ENCODE results near the gene CHST1.
A peak's percentile ranks its signal among the peaks of the same experiment; 100 is the strongest.

CHST1 gene, protein sequence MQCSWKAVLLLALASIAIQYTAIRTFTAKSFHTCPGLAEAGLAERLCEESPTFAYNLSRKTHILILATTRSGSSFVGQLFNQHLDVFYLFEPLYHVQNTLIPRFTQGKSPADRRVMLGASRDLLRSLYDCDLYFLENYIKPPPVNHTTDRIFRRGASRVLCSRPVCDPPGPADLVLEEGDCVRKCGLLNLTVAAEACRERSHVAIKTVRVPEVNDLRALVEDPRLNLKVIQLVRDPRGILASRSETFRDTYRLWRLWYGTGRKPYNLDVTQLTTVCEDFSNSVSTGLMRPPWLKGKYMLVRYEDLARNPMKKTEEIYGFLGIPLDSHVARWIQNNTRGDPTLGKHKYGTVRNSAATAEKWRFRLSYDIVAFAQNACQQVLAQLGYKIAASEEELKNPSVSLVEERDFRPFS

DNA sequence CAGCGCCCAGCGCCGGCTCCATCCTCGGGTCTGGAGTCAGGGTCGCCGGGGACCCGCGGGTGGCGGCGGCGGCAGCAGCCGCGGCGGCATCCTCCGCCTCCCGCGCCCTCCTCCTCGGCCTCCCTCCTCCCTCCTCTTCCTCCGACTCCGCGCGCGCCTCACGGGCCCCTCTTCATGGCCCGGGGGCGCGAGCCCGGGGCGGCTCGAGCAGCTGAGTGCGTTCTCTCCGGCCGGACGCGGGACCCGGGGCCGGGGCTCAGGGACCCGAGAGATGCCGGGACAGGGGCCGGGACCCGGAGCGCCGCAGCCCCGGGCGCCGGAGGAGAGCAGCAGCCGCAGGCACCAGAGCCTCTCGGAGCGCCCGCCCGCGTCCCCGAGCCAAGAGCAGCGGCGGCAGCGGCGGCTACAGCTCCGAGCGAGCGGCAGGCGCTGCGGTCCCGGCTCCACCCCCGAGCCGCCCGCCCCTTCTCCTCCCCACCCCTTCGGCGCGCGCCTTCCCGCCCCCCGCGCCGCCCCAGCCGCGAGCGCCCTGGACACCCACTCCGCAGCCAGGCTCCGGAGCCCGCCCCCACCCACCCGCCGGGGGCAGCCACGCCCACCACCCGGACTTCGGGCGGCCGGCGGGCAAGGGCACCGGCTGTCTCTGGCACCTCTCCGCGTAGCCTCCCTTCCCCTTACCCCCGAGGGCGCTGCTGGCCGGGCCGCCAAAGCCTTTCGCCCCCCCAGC, at the start of gene CHST1:
Gene CHST1 (minus strand): TSS at position 417 of the 727 bp plus-strand sequence. CDS start 14,699 bp downstream, outside the sequence.
- DNase-seq = peak; percentile 20

DNA sequence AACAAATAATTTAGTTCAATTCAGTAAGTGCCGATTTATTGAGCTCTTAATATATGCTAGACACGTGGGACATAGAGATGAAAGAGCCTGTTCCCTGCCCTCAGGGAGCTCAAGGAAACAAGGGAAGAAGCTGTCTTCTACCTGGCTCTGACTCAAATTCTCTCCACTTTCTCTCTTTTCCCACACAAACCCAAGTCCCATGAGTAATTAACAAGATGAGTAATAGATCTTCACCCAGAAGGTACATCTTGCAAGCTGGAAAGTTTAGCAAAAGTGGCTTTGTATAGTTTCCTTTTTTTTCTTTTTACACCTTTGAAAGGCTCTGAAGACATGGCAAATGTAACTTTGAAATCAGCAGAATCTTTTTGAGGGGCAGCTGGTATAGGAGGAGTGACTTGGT, 48.2 kb upstream of the CHST1 start:
- no peak for DNase-seq

DNA sequence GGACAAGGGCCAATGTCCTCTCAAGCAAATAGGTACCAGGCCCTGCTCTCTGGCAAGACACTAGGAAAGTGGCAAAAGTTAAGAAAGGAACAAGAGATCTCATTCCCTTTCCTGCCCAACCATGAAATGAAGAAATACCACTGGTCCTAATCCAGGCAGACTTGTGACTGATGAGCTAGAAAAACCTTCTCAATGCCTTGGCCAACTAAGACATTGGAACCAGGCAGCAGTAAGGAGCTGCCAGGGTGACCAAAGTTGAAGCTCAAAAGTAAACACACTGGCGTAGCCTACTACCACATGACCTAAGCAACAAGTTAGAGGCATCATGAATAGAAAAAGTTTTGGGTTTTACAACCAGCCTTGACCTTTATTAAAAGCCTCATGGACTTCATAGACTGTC, 45.1 kb upstream of the CHST1 start:
- no peak for DNase-seq

DNA sequence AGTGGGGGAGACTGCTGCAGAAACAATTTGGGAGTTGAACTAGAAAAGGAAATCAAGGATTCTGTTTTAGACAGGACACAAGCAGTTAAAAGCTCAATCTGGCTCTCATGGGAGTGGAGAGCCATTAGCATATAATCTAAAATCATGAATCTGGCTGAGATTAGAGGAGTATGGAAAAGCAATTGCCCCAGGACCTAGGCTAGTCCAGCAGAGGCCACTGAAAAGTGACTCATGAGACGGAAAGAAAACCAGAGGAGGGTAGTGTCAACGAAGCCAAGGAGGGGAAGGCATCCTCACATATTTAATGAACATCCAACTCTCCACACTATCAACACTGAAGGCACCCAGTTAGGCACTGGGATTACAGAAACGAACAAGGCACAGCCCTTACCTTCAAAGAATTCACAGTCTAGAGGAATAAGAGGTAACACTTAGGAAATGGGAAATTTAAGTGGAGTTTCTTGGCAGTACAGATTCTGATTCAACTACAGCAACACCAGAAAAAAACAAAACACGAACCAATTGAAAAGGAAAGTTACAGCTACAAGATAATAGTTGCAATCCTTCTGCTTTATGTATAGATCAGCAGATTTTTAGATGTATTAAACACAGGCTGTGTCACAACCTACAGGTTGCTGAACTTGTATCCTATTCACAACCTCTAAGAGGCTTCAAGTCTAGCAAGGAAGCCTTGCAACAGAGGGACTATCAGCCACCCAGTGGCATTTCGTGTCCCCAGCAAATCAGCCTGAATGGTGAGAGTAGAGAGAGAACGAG, 43.7 kb upstream of the CHST1 start:
- DNase-seq = no peak

DNA sequence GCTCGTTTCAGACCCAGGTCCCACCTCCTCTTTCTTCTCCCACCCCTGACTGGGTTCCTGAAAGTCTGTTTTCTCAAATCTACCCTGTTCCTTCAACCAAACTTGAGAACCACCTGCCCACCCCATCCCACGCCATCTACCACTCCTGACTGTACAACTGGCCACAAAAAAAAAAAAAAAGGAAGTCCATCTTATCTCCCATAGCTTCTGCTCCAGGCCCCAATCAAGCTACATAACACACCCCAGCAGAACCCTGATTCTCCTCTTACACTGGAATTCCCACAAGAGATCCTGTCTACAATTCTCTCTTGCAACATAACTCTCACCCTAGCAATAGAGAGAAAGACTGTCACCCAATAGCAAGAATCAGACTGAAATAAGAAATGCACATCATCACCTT, 39.2 kb upstream of the CHST1 start:
- no peak for DNase-seq

DNA sequence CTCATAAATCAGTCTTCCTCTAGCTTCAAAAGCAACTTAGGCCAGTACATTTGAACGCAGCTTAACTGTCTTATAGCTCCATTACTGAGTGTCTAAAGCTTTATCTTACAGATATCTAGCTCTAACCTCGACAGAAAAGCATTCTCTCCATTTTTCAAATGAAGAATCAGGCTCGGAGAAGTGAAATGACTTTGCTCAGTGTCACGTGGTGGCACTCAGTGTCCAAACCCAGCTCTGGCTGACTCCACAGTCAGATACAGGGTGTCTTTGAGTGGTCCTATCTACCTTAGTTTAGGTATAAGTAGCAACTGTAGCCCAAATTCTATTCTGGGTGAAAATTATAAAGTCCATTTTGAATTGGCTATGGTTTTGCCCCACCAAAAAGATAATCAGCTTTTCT, 38.7 kb upstream of the CHST1 start:
- no peak for DNase-seq

DNA sequence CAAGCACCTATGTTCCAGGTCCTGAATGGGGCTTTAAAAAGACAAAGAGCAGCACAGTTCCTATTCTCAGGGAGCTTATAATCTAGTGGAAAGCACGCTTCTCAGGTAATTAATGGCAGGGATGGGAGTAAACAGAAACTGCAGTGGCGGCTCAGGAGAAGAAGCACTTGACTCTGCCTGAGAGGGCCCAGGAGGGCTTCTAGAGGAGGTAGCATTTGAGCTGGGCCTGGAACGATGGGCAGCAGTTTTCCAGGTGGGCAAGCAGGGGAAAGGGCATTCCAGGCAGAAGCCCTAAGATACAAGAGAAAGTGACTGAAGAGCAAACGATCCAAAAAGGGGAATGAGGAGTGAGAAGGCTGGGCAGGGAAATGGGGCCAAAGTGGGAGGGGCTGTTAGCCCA, 37.1 kb upstream of the CHST1 start:
- no peak for DNase-seq

DNA sequence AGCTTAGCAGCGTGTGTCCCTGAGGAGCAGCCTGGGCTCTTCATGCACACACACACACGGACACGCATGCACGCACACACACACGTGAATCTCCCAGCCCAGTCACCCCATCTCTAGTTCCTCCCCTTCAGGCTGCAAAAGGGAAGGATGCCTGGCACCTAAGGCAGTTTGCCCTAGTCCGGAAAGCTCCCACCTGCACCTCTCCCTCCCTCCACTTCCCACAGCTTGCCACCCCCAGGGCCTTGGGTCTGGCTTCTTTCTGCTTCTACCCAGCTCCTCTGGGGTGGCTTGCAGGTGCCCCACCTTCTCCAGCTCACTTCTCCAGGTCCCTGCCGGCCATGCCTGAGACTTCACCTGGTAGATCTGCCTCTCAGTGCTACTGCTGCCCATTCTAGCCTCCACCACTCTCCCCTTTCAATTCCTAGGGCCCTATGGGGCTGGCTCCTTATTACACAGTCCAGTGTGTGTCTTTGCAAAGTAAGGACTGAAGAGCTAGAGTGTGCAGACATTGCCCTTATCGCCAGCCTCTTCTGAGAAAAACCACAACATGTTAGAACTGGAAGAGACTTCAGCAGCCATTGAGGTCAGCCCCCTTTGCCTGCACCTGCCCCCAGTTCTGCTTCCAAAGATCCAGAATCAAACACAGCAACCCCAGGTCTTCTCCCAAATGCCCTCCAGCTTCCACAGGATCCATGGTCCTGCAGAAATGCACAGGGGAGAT, 33.5 kb upstream of the CHST1 start:
- DNase-seq = no peak

DNA sequence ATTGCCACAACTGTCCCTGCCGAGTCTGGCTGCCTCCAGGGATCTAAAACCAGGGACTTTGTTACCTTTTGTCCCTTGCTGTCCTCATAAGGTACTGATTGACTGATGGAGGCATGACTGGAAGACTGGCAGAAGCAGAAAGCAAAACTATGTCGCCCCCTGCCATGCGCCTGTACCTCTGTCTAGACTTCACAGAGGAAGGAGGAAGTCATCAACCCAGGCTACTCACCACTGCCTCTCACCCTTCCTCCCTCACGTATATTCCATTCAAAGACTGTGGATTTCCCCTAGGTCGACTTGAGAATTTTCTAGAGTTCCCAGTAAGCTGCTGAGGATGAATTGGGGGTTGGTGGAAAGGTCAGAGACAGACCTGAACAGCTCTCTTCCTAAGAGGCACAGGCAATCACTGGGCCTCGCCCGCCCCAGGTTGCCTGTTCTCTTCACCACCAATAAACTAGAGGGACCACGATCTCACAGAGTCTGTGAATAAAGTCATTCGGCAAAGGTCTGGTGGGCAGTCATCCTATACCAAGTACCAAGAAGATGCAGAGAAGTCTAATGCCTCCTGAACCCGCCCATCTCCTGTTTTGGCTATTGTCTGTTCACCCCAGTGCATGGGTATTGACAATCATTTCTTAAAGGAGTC, 27.5 kb upstream of the CHST1 start:
- DNase-seq = no peak

DNA sequence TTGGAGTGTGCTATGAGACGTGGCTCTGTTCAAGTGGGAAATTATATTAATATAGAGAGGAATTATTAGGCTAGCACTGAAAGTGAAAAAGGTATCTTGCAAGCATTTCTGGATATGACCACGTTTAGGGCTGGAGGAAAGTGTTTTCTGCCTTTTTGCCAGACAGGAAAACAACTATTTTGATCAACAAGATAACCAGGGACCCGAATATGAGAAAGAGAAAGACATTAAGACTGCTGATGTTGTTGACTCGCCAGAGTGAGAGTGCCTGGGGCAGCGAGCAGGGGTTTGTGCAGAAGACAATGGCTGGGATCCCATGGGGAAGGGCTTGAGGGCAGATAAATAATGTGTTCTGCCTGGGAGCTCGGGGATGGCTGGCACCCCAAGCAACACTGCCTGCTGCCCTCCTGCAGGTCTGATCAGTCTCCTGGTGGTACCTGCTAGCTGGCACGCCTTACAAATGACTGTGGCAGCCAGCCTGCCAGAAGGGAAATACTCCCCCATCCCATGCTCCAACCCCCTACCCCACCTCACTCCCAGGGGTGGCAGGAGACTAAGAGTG, 23.1 kb upstream of the CHST1 start:
- DNase-seq = no peak

DNA sequence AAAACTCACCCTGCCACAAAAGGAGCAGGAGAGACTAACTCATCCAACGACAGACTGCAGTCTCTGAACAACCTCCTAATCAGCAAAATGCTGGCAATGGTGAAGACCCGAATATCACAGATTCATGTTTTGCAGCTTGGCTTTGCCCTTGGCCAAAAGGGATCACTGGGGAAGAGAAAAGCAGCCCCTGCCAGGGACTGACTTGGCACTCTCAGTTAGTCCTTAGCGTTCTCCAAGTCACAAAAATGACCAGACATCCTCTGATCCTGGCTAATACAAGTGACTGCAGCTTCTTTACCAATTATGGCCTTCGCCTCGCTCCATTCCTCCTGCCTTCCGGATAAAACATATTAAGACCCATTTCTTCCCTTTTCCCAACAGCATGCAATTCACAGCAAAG, 22.4 kb upstream of the CHST1 start:
- no peak for DNase-seq

DNA sequence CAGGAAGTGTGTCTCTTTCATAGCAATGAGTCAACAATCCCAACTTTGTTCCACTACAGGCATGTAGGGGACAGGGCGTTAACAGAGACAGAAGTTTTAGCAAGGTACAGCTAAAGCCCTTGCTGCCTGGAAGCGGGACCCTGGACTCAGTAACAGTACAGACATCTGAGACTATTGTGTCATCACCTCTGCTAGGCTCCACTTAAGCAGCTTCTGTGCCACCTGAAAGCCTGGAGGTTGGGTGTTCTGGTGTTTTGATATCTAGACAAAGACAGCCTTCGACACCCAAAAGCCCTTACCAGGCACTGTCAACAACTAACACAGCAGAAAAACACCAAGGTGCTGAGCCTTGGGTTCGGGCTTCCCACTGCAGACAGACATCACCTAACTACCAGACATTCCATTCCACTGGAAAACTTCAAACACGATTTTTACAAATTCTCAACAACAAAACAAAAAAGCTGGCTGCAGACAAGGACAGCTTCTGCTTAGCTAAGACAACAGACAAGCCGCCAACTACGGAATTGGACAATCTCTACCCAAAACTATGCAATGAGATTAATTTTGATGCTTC, 20.6 kb upstream of the CHST1 start:
- DNase-seq = no peak

DNA sequence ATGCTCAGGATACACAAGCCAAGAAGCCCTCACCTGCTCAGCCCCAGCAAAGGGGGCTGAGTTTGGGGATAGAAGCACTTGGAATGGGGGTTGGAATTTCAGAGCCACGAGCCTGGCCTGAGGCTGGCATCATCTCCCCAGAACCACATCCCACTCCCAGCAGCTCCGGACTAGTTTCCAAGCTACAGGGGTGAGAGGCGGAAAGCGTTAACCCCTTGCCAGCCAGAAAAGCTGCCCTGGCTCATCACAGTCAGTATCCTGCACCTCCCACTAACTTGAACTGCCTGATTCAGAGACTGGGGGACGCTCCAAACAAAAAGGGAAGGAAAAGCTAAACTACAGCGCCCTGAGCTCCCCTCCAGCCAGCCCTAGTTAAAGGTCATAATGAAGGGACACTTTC, 19.0 kb upstream of the CHST1 start:
- DNase-seq = no peak

DNA sequence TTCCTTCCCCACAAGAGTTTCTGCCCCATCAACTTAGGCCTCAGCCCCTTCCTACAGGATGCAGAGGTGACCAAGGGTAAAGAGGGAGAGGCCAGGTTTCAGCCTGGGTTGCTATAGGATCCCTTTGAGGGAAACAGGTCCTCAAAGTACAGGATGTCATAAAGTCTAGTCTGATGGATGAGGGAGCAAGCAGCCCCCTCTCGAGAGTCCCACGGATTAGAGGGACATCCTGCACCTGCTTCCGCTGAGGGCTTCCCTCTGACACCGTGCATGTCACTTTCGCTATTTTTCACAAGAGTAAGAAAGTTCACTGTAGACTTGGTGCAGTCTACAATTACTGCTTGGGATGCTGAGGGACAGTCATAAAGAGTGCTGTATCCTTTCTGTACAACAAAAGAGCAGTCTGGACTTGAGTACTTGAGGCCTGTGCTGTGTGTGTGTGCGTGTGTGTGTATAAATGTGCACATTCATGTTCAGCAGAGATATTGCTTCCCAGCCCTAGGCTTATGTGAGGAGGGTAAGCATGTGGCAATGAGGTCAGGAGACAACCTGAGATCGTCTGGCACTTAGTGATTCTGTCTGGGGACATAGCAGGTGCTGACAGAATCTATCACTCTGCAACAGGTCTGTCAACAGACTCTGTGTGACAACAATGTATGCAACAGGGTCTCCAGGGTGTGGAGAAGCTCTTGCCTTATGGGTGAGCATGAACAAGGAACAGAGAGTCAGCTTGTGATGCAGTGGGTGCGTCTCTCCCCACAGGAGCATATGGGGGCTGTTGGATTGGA, 18.0 kb upstream of the CHST1 start:
- DNase-seq = no peak

DNA sequence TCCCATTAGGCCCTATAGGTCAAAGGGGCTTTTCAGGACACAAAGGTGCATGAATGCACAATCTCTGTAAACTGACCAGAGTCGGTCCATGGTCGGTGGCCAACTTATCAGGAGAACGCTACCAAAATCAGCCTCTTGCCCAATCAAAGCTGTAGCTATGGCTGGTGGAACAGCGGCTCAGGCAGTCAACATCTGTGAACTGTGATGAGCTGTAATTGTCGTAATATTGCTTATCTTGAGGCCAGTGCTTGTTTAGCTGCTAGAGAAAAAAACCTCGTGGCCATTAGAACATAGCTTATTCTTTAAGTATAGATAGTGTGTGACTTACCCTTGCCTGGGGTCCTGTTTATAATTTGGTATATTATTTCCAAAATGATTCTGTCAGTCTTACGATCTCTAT, 14.4 kb upstream of the CHST1 start:
- no peak for DNase-seq

DNA sequence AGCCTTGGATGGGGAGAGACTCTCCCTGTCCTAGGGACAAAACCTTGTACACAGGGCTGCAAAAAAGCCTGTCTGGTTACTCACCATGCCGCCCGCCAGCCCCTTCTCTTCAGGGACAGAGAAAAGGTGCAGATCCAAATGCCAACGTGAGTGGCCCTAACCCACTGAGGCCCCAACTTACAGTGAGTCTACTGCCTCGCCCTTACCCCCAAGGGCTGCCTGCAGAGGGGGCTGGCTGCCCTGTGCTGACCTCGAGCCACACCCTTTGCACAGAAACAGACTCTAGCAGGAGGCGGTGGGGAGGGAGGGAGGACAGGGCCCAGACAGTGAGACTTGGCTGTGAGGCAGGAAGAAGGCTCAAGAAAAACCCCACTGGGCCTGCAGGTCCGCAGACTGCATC, 13.6 kb upstream of the CHST1 start:
- DNase-seq = no peak

DNA sequence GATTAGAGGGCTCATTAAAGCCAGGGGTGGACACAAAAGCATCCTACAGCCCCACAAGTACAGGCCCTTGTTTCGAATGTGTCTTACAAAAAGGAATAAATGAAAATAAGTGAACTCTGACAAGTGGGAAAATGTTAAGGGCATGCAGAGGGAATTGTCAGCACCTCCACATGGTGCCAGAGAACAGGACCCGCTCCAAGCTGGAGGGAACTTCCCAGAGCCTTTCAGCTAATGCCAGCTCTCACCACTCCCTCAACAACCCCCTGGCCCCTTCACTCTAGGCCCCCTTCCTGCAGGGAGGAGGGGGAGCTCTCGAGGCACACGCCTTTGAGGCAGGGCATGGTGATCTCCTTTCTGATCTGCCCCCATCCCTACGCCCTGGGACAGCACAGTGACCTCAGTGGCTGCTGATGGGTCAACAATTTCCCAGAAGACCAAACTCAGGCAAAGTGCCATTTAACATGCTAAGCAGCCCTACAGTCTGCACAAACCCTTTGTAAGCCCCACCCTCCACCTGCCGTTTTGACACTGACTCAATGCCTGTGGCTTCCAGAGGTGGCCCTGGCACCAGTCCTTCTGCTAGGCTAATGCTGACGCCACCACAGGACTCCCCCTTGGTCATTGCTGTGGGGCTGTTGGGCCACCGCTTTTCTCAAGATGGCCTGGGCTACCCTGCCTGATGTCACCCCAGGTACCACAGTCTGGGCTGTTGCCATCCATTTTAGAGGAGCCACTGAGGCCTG, 12.5 kb upstream of the CHST1 start:
- DNase-seq = no peak

DNA sequence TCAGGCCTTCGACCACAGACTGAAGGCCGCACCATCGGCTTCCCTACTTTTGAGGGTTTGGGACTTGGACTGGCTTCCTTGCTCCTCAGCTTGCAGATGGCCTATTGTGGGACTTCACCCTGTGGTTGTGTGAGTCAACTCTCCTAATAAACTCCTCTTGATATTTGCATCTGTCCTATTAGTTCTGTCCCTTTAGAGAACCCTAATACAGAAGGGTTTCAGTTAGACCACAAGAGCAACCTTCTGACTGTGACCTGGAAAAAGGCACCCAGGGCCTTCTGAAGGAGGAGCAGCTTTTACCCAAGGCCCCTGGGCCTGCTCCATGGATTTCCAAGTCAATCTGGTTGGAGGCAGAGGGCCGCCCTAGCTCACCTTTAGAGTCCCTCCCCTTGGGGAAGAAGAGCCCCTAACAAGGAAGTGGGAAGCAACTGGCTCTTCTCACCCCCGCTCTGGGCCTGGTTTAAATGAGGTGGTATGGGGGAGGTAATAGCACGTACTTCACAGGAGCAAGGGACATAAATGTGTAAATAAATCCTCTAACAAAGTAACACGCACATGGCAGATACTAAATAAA, 11.2 kb upstream of the CHST1 start:
- no peak for DNase-seq

DNA sequence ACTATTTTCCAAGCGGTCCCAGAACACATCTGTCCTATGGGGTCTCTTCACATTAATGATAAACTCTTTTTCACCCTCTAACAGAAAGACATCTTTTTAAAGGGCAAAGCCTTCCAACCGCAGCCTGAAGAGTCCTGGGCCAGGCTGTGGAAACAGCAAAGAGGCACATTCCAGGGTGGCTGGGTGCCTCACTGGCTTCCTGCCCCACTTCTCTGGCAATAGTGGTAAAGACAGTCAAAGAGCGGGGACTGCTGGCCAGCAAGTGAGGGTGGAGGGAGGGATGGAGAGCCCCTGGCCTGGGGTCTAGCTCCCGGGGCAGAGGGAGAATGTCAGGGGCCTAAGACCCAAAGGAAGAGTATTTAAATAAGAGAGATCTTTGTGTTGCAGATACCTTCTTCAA, 10.2 kb upstream of the CHST1 start:
- no peak for DNase-seq

Data from CD4-positive, alpha-beta T cell treated with Interleukin-17A for 4 hours (primary cell).